ENCODE measurements around the gene MEGF11.

Gene MEGF11

DNA sequence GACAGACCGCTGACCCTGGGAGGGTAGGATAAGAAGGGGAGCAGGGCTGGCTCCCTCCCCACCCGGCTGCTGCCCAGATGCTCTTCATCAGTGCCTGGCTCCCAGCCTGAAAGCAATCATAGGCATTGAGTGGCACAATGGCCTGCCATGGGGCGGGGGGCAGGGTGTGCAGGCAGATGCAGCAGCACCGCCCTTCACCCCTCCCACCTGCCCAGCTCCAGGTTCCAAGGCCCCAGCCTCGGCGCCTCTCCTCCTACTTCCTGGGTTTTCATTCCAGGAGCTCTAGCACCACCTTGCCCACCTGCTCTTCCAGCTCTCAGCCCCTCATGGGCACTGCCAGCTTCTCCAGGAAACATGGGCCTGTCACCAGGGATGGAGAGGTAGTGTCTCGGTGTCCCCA lies 101.7 kb downstream of the MEGF11 start:
- H3K27ac ChIP-seq, result no peak overlapping the region

DNA sequence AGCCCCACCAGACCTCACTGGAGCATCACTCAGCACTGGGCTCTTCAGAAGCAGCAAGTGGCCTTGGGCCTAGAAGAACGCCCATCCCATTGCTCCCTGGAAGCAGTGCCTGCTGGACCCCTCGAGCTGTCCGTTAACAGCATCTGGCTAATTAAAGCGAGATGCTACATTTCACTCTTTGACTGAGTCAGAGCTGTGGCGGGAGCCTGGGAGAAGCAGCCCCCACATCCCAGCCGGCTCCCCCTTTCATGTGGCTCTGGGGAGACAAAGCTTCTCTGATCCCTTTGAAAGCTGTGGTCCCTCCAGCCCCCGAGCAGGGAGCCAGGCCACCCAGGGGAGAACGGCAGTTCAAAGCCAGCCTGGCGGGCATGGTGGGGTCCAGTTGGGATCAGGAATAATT lies 103.7 kb downstream of the MEGF11 start:
- H3K4me3 ChIP-seq, result no peak overlapping the region
- no peak for TF ChIP-seq FOXP2 (optimal IDR thresholded peaks at IDR 0.05; ENCODE audit: control extremely low read depth, extremely low read length, insufficient read depth)
- no peak for TF ChIP-seq EZH2 (IDR thresholded peaks at IDR 0.05)
- TF ChIP-seq POLR2AphosphoS5 (IDR thresholded peaks at IDR 0.05; ENCODE audit: borderline replicate concordance, low read depth, low read length), result no peak
- no peaks in the 10 kb centered on the region for H3K36me3 ChIP-seq (ENCODE audit: insufficient read depth, low read length)
- no peaks in the 10 kb centered on the region for H3K9me3 ChIP-seq (ENCODE audit: low read depth, low read length)
- no peak for DNase-seq (ENCODE audit: low read depth, low spot score)
- H3K9ac ChIP-seq (ENCODE audit: insufficient read length), result no peak overlapping the region
- no peak overlapping the region for H3K27ac ChIP-seq

More for the DNA sequence above, 101.7 kb downstream of the MEGF11 start:
- no peak overlapping the region for H3K4me3 ChIP-seq
- H3K36me3 ChIP-seq (ENCODE audit: insufficient read depth, low read length), result no peaks in the 10 kb centered on the region
- no peak for DNase-seq (ENCODE audit: low read depth, low spot score)
- no peak overlapping the region for H3K9ac ChIP-seq (ENCODE audit: insufficient read length)
- H3K9me3 ChIP-seq (ENCODE audit: low read depth, low read length), result no peaks in the 10 kb centered on the region
- TF ChIP-seq POLR2AphosphoS5 (IDR thresholded peaks at IDR 0.05; ENCODE audit: borderline replicate concordance, low read depth, low read length), result no peak
- TF ChIP-seq FOXP2 (optimal IDR thresholded peaks at IDR 0.05; ENCODE audit: control extremely low read depth, extremely low read length, insufficient read depth), result no peak
- TF ChIP-seq EZH2 (IDR thresholded peaks at IDR 0.05), result no peak

DNA sequence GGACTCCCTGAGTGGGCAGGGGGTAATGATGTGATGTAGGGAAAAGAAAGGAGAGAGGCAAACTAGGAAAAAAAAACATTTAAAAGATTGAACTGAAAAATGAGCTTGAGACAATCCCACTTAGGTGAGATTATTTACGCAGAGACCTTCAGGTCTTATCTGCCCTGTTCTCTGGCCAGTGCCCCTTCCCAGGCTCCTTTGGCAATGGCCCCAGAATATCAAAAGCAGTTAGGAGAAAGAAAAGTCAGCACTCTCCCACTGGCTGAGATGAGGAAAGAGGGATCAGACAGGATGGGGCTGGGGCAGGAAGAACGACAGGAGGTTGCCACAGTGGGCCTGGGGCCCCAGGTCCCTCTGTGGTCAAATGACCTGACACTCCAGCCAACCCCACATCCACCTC lies 105.4 kb downstream of the MEGF11 start:
- TF ChIP-seq POLR2AphosphoS5 (IDR thresholded peaks at IDR 0.05; ENCODE audit: borderline replicate concordance, low read depth, low read length) (no peak), FOXP2 (optimal IDR thresholded peaks at IDR 0.05; ENCODE audit: control extremely low read depth, extremely low read length, insufficient read depth) (no peak), EZH2 (IDR thresholded peaks at IDR 0.05) (no peak)
- Histone ChIP-seq H3K4me3 (no peak overlapping the region), H3K36me3 (ENCODE audit: insufficient read depth, low read length) (no peaks in the 10 kb centered on the region), H3K9ac (ENCODE audit: insufficient read length) (no peak overlapping the region), H3K9me3 (ENCODE audit: low read depth, low read length) (no peaks in the 10 kb centered on the region), H3K27ac (no peak overlapping the region)
- DNase-seq (ENCODE audit: low read depth, low spot score), result no peak

GRCh38 chr15:66147440-66147839 lies 106.1 kb downstream of the MEGF11 start:
- Histone ChIP-seq H3K36me3 (ENCODE audit: insufficient read depth, low read length) (no peaks in the 10 kb centered on the region), H3K9me3 (ENCODE audit: low read depth, low read length) (no peaks in the 10 kb centered on the region), H3K9ac (ENCODE audit: insufficient read length) (no peak overlapping the region), H3K27ac (no peak overlapping the region), H3K4me3 (no peak overlapping the region)
- no peak for DNase-seq (ENCODE audit: low read depth, low spot score)
- TF ChIP-seq FOXP2 (optimal IDR thresholded peaks at IDR 0.05; ENCODE audit: control extremely low read depth, extremely low read length, insufficient read depth) (no peak), EZH2 (IDR thresholded peaks at IDR 0.05) (no peak), POLR2AphosphoS5 (IDR thresholded peaks at IDR 0.05; ENCODE audit: borderline replicate concordance, low read depth, low read length) (no peak)

- no peak for DNase-seq (ENCODE audit: low read depth, low spot score)
Observed at GRCh38 chr15:66145726-66146182, 107.8 kb downstream of the MEGF11 start.

GRCh38 chr15:66144978-66145725 lies 108.4 kb downstream of the MEGF11 start:
- Histone ChIP-seq H3K36me3 (ENCODE audit: insufficient read depth, low read length) (no peaks in the 10 kb centered on the region), H3K9me3 (ENCODE audit: low read depth, low read length) (no peaks in the 10 kb centered on the region), H3K27ac (no peak overlapping the region), H3K9ac (ENCODE audit: insufficient read length) (no peak overlapping the region), H3K4me3 (no peak overlapping the region)
- TF ChIP-seq FOXP2 (optimal IDR thresholded peaks at IDR 0.05; ENCODE audit: control extremely low read depth, extremely low read length, insufficient read depth), result no peak
- TF ChIP-seq POLR2AphosphoS5 (IDR thresholded peaks at IDR 0.05; ENCODE audit: borderline replicate concordance, low read depth, low read length), result no peak
- no peak for TF ChIP-seq EZH2 (IDR thresholded peaks at IDR 0.05)
- DNase-seq (ENCODE audit: low read depth, low spot score), result no peak

More at GRCh38 chr15:66145726-66146182, 107.8 kb downstream of the MEGF11 start:
- H3K4me3 ChIP-seq, result no peak overlapping the region
- no peak for TF ChIP-seq FOXP2 (optimal IDR thresholded peaks at IDR 0.05; ENCODE audit: control extremely low read depth, extremely low read length, insufficient read depth)
- no peak for TF ChIP-seq POLR2AphosphoS5 (IDR thresholded peaks at IDR 0.05; ENCODE audit: borderline replicate concordance, low read depth, low read length)
- no peak for TF ChIP-seq EZH2 (IDR thresholded peaks at IDR 0.05)
- no peaks in the 10 kb centered on the region for H3K9me3 ChIP-seq (ENCODE audit: low read depth, low read length)
- no peak overlapping the region for H3K9ac ChIP-seq (ENCODE audit: insufficient read length)
- H3K27ac ChIP-seq, result no peak overlapping the region
- no peaks in the 10 kb centered on the region for H3K36me3 ChIP-seq (ENCODE audit: insufficient read depth, low read length)

DNA sequence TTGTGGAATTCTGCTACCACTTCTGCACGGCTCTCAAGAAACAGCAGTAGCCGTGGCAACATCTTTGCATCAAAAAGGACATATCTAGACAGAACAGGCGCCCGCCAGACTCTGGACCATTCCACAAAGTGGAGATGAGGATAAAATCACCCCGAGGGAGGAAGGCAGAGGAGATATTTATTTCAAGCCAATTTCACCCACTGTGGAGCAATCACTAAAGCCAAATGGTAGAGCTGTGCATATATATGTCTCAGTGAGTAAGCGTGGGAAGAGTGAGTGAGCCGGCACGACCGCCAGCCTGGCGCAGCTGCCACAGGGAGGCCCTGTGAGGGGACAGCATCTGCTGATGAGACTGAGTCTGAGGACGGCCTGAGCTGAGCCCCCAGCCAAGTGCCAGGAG lies 111.3 kb downstream of the MEGF11 start:
- no peak for DNase-seq (ENCODE audit: low read depth, low spot score)
- no peaks in the 10 kb centered on the region for H3K36me3 ChIP-seq (ENCODE audit: insufficient read depth, low read length)

GRCh38 chr15:66139591-66140207 lies 113.9 kb downstream of the MEGF11 start:
- TF ChIP-seq FOXP2 (optimal IDR thresholded peaks at IDR 0.05; ENCODE audit: control extremely low read depth, extremely low read length, insufficient read depth), result no peak
- no peak for TF ChIP-seq EZH2 (IDR thresholded peaks at IDR 0.05)
- no peaks in the 10 kb centered on the region for H3K9me3 ChIP-seq (ENCODE audit: low read depth, low read length)
- H3K4me3 ChIP-seq, result no peak overlapping the region
- no peak overlapping the region for H3K9ac ChIP-seq (ENCODE audit: insufficient read length)
- DNase-seq (ENCODE audit: low read depth, low spot score), result no peak
- no peak overlapping the region for H3K27ac ChIP-seq
- H3K36me3 ChIP-seq (ENCODE audit: insufficient read depth, low read length), result no peaks in the 10 kb centered on the region

More for the DNA sequence above, 111.3 kb downstream of the MEGF11 start:
- Histone ChIP-seq H3K9me3 (ENCODE audit: low read depth, low read length) (no peaks in the 10 kb centered on the region), H3K4me3 (no peak overlapping the region), H3K27ac (no peak overlapping the region), H3K9ac (ENCODE audit: insufficient read length) (no peak overlapping the region)
- TF ChIP-seq FOXP2 (optimal IDR thresholded peaks at IDR 0.05; ENCODE audit: control extremely low read depth, extremely low read length, insufficient read depth) (no peak), POLR2AphosphoS5 (IDR thresholded peaks at IDR 0.05; ENCODE audit: borderline replicate concordance, low read depth, low read length) (no peak), EZH2 (IDR thresholded peaks at IDR 0.05) (no peak)
